Measurements from ENCODE around the gene SLC30A2. TPM values are rescaled to one million over a fixed set of nuclear protein-coding genes. Genes with fewer than 3 reads are reported as not detected.

SLC30A2 gene
- total and polyA plus RNA-seq, 4 donors = under 0.01 to 0.12 (median 0.05) TPM; not detected in 1

DNA sequence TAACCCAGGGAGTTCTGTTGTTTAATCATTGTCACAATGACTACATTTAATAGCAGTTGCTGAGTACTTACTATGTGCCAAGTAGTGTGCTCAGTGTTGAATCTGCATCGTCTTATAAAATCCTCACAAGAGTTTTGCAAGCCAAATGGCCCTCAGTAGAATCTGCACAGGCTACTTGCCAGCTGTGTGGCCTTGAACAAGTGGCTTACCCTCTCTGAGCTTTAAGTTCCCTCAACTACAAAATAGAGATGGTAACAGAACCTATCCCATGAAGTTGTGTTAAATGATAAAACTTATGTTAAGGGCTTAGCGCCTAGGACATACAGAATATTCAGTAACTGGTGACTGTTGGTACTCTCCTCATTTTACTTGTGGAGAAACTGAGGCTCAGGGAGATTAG is 9.1 kb upstream of the SLC30A2 start:
- H3K9ac ChIP-seq (ENCODE audit: low read depth in 1 of 2, low read length in 2 of 2) = no peak overlapping the region
- no peaks in the 10 kb centered on the region for H3K4me1 ChIP-seq (ENCODE audit: control insufficient read depth in 4 of 4, insufficient read depth in 4 of 4, low read length in 3 of 4)
- 84% methylated on average over 2 of the region's 2 CpGs for WGBS
- H3K27me3 ChIP-seq (ENCODE audit: control insufficient read depth in 4 of 4, insufficient read depth in 4 of 4, low read length in 3 of 4) = peaks cover 0 to 3% (median 0%) of the 10 kb centered on the region in 4 donors
- H3K27ac ChIP-seq (ENCODE audit: low read depth in 1 of 2, low read length in 2 of 2) = no peak overlapping the region
- TF ChIP-seq HNF4A (conservative IDR thresholded peaks at IDR 0.05) (no peak), ZBTB33 (IDR thresholded peaks at IDR 0.05) (no peak), TAF1 (conservative IDR thresholded peaks at IDR 0.05) (no peak), HNF4G (IDR thresholded peaks at IDR 0.05) (no peak), RAD21 (IDR thresholded peaks at IDR 0.05) (no peak), FOXA2 (IDR thresholded peaks at IDR 0.05) (no peak), SP1 (IDR thresholded peaks at IDR 0.05) (no peak), GABPA (IDR thresholded peaks at IDR 0.05 in 1 of 2, conservative IDR thresholded peaks at IDR 0.05 in 1 of 2) (no peak)
- TF ChIP-seq, protein P1, sequence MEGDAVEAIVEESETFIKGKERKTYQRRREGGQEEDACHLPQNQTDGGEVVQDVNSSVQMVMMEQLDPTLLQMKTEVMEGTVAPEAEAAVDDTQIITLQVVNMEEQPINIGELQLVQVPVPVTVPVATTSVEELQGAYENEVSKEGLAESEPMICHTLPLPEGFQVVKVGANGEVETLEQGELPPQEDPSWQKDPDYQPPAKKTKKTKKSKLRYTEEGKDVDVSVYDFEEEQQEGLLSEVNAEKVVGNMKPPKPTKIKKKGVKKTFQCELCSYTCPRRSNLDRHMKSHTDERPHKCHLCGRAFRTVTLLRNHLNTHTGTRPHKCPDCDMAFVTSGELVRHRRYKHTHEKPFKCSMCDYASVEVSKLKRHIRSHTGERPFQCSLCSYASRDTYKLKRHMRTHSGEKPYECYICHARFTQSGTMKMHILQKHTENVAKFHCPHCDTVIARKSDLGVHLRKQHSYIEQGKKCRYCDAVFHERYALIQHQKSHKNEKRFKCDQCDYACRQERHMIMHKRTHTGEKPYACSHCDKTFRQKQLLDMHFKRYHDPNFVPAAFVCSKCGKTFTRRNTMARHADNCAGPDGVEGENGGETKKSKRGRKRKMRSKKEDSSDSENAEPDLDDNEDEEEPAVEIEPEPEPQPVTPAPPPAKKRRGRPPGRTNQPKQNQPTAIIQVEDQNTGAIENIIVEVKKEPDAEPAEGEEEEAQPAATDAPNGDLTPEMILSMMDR (IDR thresholded peaks at IDR 0.05; ENCODE audit: low read depth, low read length, missing input control) = no peak
- DNase-seq (ENCODE audit: low spot score) = no peak
- H3K36me3 ChIP-seq (ENCODE audit: control insufficient read depth in 4 of 4, insufficient read depth in 3 of 4, low read depth in 1 of 4, low read length in 3 of 4) = no peaks in the 10 kb centered on the region
- H3K9me3 ChIP-seq (ENCODE audit: control insufficient read depth in 4 of 4, low read length in 3 of 4) = no peaks in the 10 kb centered on the region
- no peak overlapping the region for H3K4me3 ChIP-seq (ENCODE audit: low read depth in 1 of 3, low read length in 3 of 3)

GRCh38 chr1:26053718-26054560 is 8.0 kb upstream of the SLC30A2 start:
- Histone ChIP-seq H3K9ac (ENCODE audit: low read depth in 1 of 2, low read length in 2 of 2) (no peak overlapping the region), H3K27me3 (ENCODE audit: control insufficient read depth in 4 of 4, insufficient read depth in 4 of 4, low read length in 3 of 4) (peaks cover 0 to 3% (median 0%) of the 10 kb centered on the region in 4 donors), H3K4me1 (ENCODE audit: control insufficient read depth in 4 of 4, insufficient read depth in 4 of 4, low read length in 3 of 4) (no peaks in the 10 kb centered on the region), H3K4me3 (ENCODE audit: low read depth in 1 of 3, low read length in 3 of 3) (no peak overlapping the region), H3K27ac (ENCODE audit: low read depth in 1 of 2, low read length in 2 of 2) (no peak overlapping the region), H3K9me3 (ENCODE audit: control insufficient read depth in 4 of 4, low read length in 3 of 4) (no peaks in the 10 kb centered on the region), H3K36me3 (ENCODE audit: control insufficient read depth in 4 of 4, insufficient read depth in 3 of 4, low read depth in 1 of 4, low read length in 3 of 4) (no peaks in the 10 kb centered on the region)
- no peak for DNase-seq (ENCODE audit: low spot score)
- 42% methylated on average over 16 of the region's 16 CpGs for WGBS
- TF ChIP-seq JUND (IDR thresholded peaks at IDR 0.05) (no peak), TAF1 (conservative IDR thresholded peaks at IDR 0.05) (no peak), HNF4A (conservative IDR thresholded peaks at IDR 0.05) (no peak), ZBTB33 (IDR thresholded peaks at IDR 0.05) (no peak), FOXA2 (IDR thresholded peaks at IDR 0.05) (no peak), NR2F2 (IDR thresholded peaks at IDR 0.05) (no peak), MAX (IDR thresholded peaks at IDR 0.05) (no peak), RAD21 (IDR thresholded peaks at IDR 0.05) (no peak), EGR1 (IDR thresholded peaks at IDR 0.05; ENCODE audit: low read depth in 2 of 2) (no peak), SP1 (IDR thresholded peaks at IDR 0.05) (no peak), GABPA (IDR thresholded peaks at IDR 0.05 in 1 of 2, conservative IDR thresholded peaks at IDR 0.05 in 1 of 2) (no peak), FOXA1 (IDR thresholded peaks at IDR 0.05) (no peak), HNF4G (IDR thresholded peaks at IDR 0.05) (no peak), RXRA (IDR thresholded peaks at IDR 0.05) (no peak), YY1 (IDR thresholded peaks at IDR 0.05) (no peak)
- TF ChIP-seq, protein P1 (IDR thresholded peaks at IDR 0.05; ENCODE audit: low read depth, low read length, missing input control) = no peak
- TF ChIP-seq, protein P2, sequence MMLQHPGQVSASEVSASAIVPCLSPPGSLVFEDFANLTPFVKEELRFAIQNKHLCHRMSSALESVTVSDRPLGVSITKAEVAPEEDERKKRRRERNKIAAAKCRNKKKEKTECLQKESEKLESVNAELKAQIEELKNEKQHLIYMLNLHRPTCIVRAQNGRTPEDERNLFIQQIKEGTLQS (IDR thresholded peaks at IDR 0.05) = no peak
- TF ChIP-seq, protein P3, sequence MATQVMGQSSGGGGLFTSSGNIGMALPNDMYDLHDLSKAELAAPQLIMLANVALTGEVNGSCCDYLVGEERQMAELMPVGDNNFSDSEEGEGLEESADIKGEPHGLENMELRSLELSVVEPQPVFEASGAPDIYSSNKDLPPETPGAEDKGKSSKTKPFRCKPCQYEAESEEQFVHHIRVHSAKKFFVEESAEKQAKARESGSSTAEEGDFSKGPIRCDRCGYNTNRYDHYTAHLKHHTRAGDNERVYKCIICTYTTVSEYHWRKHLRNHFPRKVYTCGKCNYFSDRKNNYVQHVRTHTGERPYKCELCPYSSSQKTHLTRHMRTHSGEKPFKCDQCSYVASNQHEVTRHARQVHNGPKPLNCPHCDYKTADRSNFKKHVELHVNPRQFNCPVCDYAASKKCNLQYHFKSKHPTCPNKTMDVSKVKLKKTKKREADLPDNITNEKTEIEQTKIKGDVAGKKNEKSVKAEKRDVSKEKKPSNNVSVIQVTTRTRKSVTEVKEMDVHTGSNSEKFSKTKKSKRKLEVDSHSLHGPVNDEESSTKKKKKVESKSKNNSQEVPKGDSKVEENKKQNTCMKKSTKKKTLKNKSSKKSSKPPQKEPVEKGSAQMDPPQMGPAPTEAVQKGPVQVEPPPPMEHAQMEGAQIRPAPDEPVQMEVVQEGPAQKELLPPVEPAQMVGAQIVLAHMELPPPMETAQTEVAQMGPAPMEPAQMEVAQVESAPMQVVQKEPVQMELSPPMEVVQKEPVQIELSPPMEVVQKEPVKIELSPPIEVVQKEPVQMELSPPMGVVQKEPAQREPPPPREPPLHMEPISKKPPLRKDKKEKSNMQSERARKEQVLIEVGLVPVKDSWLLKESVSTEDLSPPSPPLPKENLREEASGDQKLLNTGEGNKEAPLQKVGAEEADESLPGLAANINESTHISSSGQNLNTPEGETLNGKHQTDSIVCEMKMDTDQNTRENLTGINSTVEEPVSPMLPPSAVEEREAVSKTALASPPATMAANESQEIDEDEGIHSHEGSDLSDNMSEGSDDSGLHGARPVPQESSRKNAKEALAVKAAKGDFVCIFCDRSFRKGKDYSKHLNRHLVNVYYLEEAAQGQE (IDR thresholded peaks at IDR 0.05) = no peak
